Upper lobe of left lung (tissue), 6 donors: Measurements from ENCODE around the gene GTF2F1. TPM values are rescaled to one million over a fixed set of nuclear protein-coding genes. Genes with fewer than 3 reads are reported as not detected.

Experiments used
- ATAC-seq, 2 donors: fragments of 200-7000 bp; cut with Tn5 transposase; one replicate each; pipeline ENCODE4 v1.9.1; 2022; ENCODE audit warnings: mild to moderate bottlenecking in 2 of 2, moderate library complexity in 2 of 2; ENCODE audit not compliant: low FRiP score in 2 of 2
- DNase-seq, 2 donors: peaks; one replicate each; pipeline ENCODE4 v3.0.0-alpha.2; 2019 to 2020
- H3K27ac ChIP-seq, 4 donors: fragments of 200-600 bp; sonication (generic); one replicate each; pipeline ENCODE4 v1.5.1; 2016 to 2019
- H3K27me3 ChIP-seq, 4 donors: fragments of 200-600 bp; sonication (generic); one replicate each; pipeline ENCODE4 v1.5.1; 2017 to 2019
- H3K36me3 ChIP-seq, 4 donors: fragments of 200-600 bp; sonication (generic); one replicate each; pipeline ENCODE4 v1.5.1; 2016 to 2019
- H3K4me1 ChIP-seq, 4 donors: fragments of 200-600 bp; sonication (generic); one replicate each; pipeline ENCODE4 v1.5.1; 2018 to 2019
- H3K4me3 ChIP-seq, 4 donors: fragments of 200-600 bp; sonication (generic); one replicate each; pipeline ENCODE4 v1.5.1; 2017 to 2019; ENCODE audit warnings: mild to moderate bottlenecking in 2 of 4, moderate library complexity in 1 of 4
- H3K9me3 ChIP-seq, 4 donors: fragments of 200-600 bp; sonication (generic); one replicate each; pipeline ENCODE4 v1.5.1; 2018 to 2019
- EP300 ChIP-seq, 4 donors: sonication (generic); formaldehyde crosslinking; IDR thresholded peaks; one replicate each; pipeline ENCODE4 v1.5.1; 2017; ENCODE audit warnings: antibody characterized with exemption in 4 of 4, control low read depth in 2 of 4
- POLR2A ChIP-seq, 4 donors: fragments of 450-650 bp; IDR thresholded peaks; one replicate each; pipeline ENCODE4 v1.5.1; 2016 to 2017; ENCODE audit warnings: antibody characterized with exemption in 4 of 4, mild to moderate bottlenecking in 2 of 4
- POLR2AphosphoS5 ChIP-seq, 2 donors: sonication (generic); formaldehyde crosslinking; IDR thresholded peaks; one replicate each; pipeline ENCODE4 v1.5.1; 2017; ENCODE audit warnings: antibody characterized with exemption in 2 of 2
- WGBS, 2 donors: methylation state at CpG; one replicate each; pipeline ENCODE4 v1.1.5; 2017 to 2018; 5-methylcytosine and 5-hydroxymethylcytosine counted together
- total RNA-seq, 6 donors: library from RNA; depleted of rRNA in 4 of 6; stranded (reverse); fragments of >200 nt in 4 of 6; gene quantifications; one replicate each; pipeline versions ENCODE4 v1.1.0 to v1.2.1, GENCODE V29; 2016 to 2021
- TF ChIP-seq, protein P1 (sequence below), 6 experiments: fragments of 450-650 bp in 4 of 6; fragments of 200-600 bp in 2 of 6; sonication (generic) in 2 of 6; IDR thresholded peaks; one replicate each; pipeline ENCODE4 v1.5.1; 2016 to 2019; ENCODE audit warnings: antibody characterized with exemption in 6 of 6
- donor health status: DM: no; HTN: no; CAD: no; lungs with moderate emphysema.
- donor health status: DM: no; HTN: yes; CAD: no; lungs with severe emphysema.

GTF2F1 gene
- total RNA-seq, 6 donors from 2014 or later = 40.3 to 76.6 (median 51.0) TPM

DNA sequence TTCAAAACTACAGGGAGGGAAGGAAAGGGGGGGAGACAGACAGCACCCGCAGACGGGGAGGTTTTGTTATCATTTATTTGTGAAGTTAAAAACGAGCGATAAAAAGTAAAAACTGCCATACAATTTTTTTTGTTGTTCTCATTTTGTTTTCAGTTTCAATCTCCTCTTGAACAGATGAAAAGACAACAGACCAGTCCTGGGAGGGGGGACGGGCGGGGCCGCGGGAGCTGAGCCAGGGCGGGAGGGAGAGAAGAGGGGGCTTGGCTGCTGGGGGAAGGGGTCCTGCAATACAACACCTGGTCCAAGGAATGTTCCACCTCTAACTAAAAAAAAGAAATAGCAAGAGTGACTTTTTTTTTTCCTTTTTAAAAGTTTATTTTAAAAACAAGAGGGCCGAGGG is 20.3 kb upstream of the GTF2F1 start:
- ATAC-seq = no peak
- H3K36me3 ChIP-seq = peaks cover 38 to 49% (median 44%) of the 10 kb centered on the region in 4 donors
- no peaks in the 10 kb centered on the region for H3K9me3 ChIP-seq
- DNase-seq = peak in 1 of 2 donors; percentile 77
- peak overlapping the region in 1 of 4 donors; percentile 38 for H3K27ac ChIP-seq
- peaks cover 0 to 10% (median 4%) of the 10 kb centered on the region in 4 donors for H3K4me1 ChIP-seq
- no peak overlapping the region for H3K4me3 ChIP-seq
- TF ChIP-seq EP300 (IDR thresholded peaks at IDR 0.05) (no peak), POLR2AphosphoS5 (IDR thresholded peaks at IDR 0.05) (no peak), POLR2A (IDR thresholded peaks at IDR 0.05) (no peak)
- TF ChIP-seq, protein P1, sequence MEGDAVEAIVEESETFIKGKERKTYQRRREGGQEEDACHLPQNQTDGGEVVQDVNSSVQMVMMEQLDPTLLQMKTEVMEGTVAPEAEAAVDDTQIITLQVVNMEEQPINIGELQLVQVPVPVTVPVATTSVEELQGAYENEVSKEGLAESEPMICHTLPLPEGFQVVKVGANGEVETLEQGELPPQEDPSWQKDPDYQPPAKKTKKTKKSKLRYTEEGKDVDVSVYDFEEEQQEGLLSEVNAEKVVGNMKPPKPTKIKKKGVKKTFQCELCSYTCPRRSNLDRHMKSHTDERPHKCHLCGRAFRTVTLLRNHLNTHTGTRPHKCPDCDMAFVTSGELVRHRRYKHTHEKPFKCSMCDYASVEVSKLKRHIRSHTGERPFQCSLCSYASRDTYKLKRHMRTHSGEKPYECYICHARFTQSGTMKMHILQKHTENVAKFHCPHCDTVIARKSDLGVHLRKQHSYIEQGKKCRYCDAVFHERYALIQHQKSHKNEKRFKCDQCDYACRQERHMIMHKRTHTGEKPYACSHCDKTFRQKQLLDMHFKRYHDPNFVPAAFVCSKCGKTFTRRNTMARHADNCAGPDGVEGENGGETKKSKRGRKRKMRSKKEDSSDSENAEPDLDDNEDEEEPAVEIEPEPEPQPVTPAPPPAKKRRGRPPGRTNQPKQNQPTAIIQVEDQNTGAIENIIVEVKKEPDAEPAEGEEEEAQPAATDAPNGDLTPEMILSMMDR (IDR thresholded peaks at IDR 0.05) = no peak
- no peaks in the 10 kb centered on the region for H3K27me3 ChIP-seq
- WGBS, 2 donors = 48 to 52% methylated on average over 10 of the region's 10 CpGs

- peak; percentile 49 to 59 for ATAC-seq
- peak in 1 of 2 donors; percentile 35 for DNase-seq
- TF ChIP-seq, protein P1 (IDR thresholded peaks at IDR 0.05) = peak in 5 of 6 experiments; percentile 25 to 58 (median 42)
- no peak for TF ChIP-seq EP300 (IDR thresholded peaks at IDR 0.05)
- no peak for TF ChIP-seq POLR2A (IDR thresholded peaks at IDR 0.05)
- no peak for TF ChIP-seq POLR2AphosphoS5 (IDR thresholded peaks at IDR 0.05)
- no peaks in the 10 kb centered on the region for H3K27me3 ChIP-seq
- H3K9me3 ChIP-seq = no peaks in the 10 kb centered on the region
- 52 to 57% methylated on average over 6 to 15 of the region's 15 CpGs for WGBS, 2 donors
- H3K27ac ChIP-seq = peak overlapping the region in 1 of 4 donors; percentile 55
- no peak overlapping the region for H3K4me3 ChIP-seq
- peaks cover 32 to 42% (median 37%) of the 10 kb centered on the region in 4 donors for H3K36me3 ChIP-seq
- H3K4me1 ChIP-seq = peaks cover 0 to 10% (median 4%) of the 10 kb centered on the region in 4 donors
Measured at GRCh38 chr19:6412447-6413091, 19.6 kb upstream of the GTF2F1 start.

DNA sequence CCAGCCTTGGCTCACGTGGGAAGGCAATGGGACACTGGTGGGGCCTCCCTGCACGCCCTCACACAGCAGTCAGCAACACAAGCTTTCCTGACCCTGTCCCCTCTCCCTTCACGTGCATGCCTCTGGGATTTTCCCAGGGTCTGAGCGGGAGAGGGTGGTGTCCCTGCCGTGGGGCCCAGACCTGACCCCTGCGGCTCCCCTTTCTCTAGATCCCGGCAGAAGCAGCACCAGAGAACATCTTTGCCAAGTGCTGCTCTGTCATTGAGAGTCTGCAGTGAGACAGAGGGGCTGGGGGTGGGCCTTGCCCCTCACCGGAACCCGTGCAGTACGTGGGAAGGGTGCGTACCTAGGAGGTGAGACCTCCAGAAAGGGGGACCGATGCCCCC is 19.1 kb upstream of the GTF2F1 start:
- Histone ChIP-seq H3K27me3 (no peaks in the 10 kb centered on the region), H3K4me3 (no peak overlapping the region), H3K36me3 (peaks cover 27 to 37% (median 32%) of the 10 kb centered on the region in 4 donors), H3K4me1 (peaks cover 0 to 10% (median 4%) of the 10 kb centered on the region in 4 donors), H3K27ac (no peak overlapping the region), H3K9me3 (no peaks in the 10 kb centered on the region)
- DNase-seq = no peak
- peak in 1 of 2 donors; percentile 32 for ATAC-seq
- TF ChIP-seq POLR2AphosphoS5 (IDR thresholded peaks at IDR 0.05) (no peak), POLR2A (IDR thresholded peaks at IDR 0.05) (no peak), EP300 (IDR thresholded peaks at IDR 0.05) (no peak)
- TF ChIP-seq, protein P1 (IDR thresholded peaks at IDR 0.05) = no peak
- WGBS, 2 donors = 81 to 87% methylated on average over 7 to 12 of the region's 12 CpGs

DNA sequence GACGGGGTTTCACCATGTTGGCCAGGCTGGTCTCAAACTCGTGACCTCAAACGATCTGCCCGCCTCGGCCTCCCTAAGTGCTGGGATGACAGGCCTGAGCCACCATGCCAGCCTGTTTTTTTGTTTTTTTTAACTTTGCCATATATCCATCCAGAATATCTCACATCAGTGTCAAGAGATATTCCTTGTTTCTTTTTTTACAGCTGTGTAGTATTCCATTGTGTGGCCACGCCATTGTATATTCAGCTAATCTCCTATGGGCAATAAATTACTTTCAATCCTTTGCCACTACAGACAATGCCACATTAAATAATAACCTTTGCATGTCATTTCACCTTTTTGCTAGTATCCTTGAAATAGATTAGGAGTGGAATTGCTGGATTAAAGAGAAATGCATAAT is 16.4 kb upstream of the GTF2F1 start:
- H3K36me3 ChIP-seq = peaks cover 1 to 10% (median 4%) of the 10 kb centered on the region in 4 donors
- ATAC-seq (no peak), DNase-seq (no peak)
- WGBS, 2 donors = 93 to 98% methylated on average over 6 of the region's 6 CpGs
- H3K4me1 ChIP-seq = peaks cover 0 to 10% (median 4%) of the 10 kb centered on the region in 4 donors
- H3K9me3 ChIP-seq = no peaks in the 10 kb centered on the region
- no peaks in the 10 kb centered on the region for H3K27me3 ChIP-seq
- H3K4me3 ChIP-seq = no peak overlapping the region
- H3K27ac ChIP-seq = no peak overlapping the region
- TF ChIP-seq POLR2A (IDR thresholded peaks at IDR 0.05) = no peak

DNA sequence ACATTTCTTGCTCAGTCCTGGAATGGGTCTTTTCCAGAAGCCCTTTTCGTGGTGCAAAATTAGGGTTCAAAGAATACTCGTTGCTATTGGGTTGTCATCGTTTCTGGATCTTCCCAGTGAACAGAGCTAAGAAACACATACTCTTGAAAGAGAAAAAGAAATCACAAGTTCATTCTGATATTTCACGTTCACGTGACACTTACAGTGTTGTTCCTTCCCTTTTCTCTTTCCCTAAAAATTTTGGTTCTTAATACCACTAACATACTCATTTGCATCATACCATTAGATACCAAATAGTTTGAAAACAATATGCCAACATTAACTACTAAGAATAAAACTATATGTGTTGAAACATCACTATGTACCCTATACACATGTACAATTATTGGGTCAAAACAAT is 13.4 kb upstream of the GTF2F1 start:
- no peak overlapping the region for H3K27ac ChIP-seq
- H3K4me1 ChIP-seq = no peaks in the 10 kb centered on the region
- no peaks in the 10 kb centered on the region for H3K27me3 ChIP-seq
- ATAC-seq (no peak), DNase-seq (no peak)
- WGBS, 2 donors = 72 to 84% methylated on average over 5 of the region's 5 CpGs
- TF ChIP-seq EP300 (IDR thresholded peaks at IDR 0.05) = no peak
- TF ChIP-seq, protein P1 (IDR thresholded peaks at IDR 0.05) = no peak
- H3K36me3 ChIP-seq = no peaks in the 10 kb centered on the region
- no peaks in the 10 kb centered on the region for H3K9me3 ChIP-seq
- H3K4me3 ChIP-seq = no peak overlapping the region
